ENCODE data around the gene KCNH4.

DNA sequence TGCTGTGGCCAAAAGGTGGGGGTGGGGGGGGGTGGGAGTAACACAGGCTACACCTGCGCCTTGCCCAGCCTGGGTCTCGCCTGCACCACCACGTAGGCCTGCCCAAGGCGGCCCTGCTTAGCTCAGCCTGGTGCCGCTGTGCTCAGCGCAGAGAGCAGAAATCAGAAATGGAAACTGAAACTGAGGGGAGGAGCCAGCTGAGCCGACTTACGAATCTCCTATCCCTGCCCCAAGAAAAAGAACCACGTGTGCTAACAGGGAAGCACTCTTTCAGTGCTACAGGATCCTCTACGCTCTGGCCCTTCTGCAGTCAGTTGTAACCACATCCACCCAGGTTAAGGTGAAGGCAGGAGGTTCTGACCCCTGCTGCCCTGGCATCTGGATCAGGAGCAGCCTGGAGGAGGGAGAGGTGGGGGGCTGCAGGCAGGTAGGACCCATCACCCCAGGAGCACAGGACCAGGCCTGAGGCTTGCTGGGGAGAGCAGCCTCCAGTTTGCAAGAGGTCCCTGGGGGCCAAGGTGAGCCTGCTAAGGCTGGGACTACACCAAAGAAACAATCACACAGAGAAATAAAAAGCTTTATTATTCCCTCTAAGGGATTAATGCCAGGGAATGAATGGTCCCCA, 68.3 kb downstream of the KCNH4 start, which contains the start of gene DHX58:
- TF ChIP-seq, protein P1, sequence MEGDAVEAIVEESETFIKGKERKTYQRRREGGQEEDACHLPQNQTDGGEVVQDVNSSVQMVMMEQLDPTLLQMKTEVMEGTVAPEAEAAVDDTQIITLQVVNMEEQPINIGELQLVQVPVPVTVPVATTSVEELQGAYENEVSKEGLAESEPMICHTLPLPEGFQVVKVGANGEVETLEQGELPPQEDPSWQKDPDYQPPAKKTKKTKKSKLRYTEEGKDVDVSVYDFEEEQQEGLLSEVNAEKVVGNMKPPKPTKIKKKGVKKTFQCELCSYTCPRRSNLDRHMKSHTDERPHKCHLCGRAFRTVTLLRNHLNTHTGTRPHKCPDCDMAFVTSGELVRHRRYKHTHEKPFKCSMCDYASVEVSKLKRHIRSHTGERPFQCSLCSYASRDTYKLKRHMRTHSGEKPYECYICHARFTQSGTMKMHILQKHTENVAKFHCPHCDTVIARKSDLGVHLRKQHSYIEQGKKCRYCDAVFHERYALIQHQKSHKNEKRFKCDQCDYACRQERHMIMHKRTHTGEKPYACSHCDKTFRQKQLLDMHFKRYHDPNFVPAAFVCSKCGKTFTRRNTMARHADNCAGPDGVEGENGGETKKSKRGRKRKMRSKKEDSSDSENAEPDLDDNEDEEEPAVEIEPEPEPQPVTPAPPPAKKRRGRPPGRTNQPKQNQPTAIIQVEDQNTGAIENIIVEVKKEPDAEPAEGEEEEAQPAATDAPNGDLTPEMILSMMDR (IDR thresholded peaks at IDR 0.05), result no peak
- TF ChIP-seq POLR2AphosphoS5 (IDR thresholded peaks at IDR 0.05) (peak; percentile 58 to 87 (median 81)), EP300 (IDR thresholded peaks at IDR 0.05; ENCODE audit: low read depth) (no peak), POLR2A (IDR thresholded peaks at IDR 0.05) (peak; percentile 68)

Measured in transverse colon (tissue), 4 donors.